GM12878 (cell line): Measurements from ENCODE around the gene CDK16.
A peak's percentile ranks its signal among the peaks of the same experiment; 100 is the strongest.

Experiments used
- CEBPZ ChIP-seq: fragments of 150-350 bp; IDR thresholded peaks from 2 replicates; pipeline ENCODE4 v1.6.1; 2016; ENCODE audit warnings: low read depth, low read length
- CTCF ChIP-seq, 3 experiments: IDR thresholded peaks in 2 of 3; conservative IDR thresholded peaks in 1 of 3; 2 replicates each; pipeline ENCODE4 v1.5.1; 2011; ENCODE audit warnings: low read depth in 3 of 3, low read length in 3 of 3, mild to moderate bottlenecking in 3 of 3, control low read depth in 2 of 3, moderate library complexity in 2 of 3, inconsistent platforms in 1 of 3, mixed read lengths in 1 of 3; ENCODE audit not compliant: control insufficient read depth in 2 of 3, insufficient read depth in 1 of 3; ENCODE audit errors: extremely low read depth in 1 of 3
- MXI1 ChIP-seq: fragments of 150-350 bp; IDR thresholded peaks from 2 replicates; pipeline ENCODE4 v1.6.1; 2011; ENCODE audit warnings: low read depth, mild to moderate bottlenecking, inconsistent platforms, low read length, improper control_type of control experiment
- MYC ChIP-seq: IDR thresholded peaks from 2 replicates; pipeline ENCODE4 v1.6.1; 2011; ENCODE audit warnings: mild to moderate bottlenecking, low read length, moderate library complexity, inconsistent platforms; ENCODE audit not compliant: insufficient read depth, insufficient replicate concordance, insufficient read length, severe bottlenecking
- ZBED1 ChIP-seq: IDR thresholded peaks from 2 replicates; pipeline ENCODE4 v1.6.1; 2016; ENCODE audit warnings: borderline replicate concordance

GRCh38 chrX:47204970-47205369, 13.5 kb upstream of the CDK16 start:
- no peak for TF ChIP-seq CEBPZ
- no peak for TF ChIP-seq MYC
- TF ChIP-seq CTCF (IDR thresholded peaks at IDR 0.05 in 2 of 3, conservative IDR thresholded peaks at IDR 0.05 in 1 of 3; ENCODE audit: control insufficient read depth in 2 of 3, extremely low read depth in 1 of 3, insufficient read depth in 1 of 3, low read depth in 3 of 3, low read length in 3 of 3): 0 out of 6 replicates have a peak, but pooled peaks of 1 of the 3 experiments have one; percentile 2
- no peak for TF ChIP-seq ZBED1
- TF ChIP-seq MXI1: no peak
